ENCODE measurements around the gene TRIO.

TRIO gene

GRCh38 chr5:14414656-14415023, 271.5 kb downstream of the TRIO start:
- H3K27me3 ChIP-seq (ENCODE audit: insufficient read depth, low read length): no peaks in the 10 kb centered on the region
- H3K79me1 ChIP-seq (ENCODE audit: low read length): peaks cover 13% of the 10 kb centered on the region
- no peak overlapping the region for H3K4ac ChIP-seq (ENCODE audit: low read depth, low read length)
- no peak overlapping the region for H3K4me3 ChIP-seq (ENCODE audit: low read depth, low read length)
- no peak overlapping the region for H3K23ac ChIP-seq (ENCODE audit: low read length)
- DNase-seq: no peak
- no peak overlapping the region for H2AFZ ChIP-seq (ENCODE audit: insufficient read depth, low read length, poor library complexity)
- H3K18ac ChIP-seq (ENCODE audit: low read length): no peak overlapping the region
- no peak overlapping the region for H4K8ac ChIP-seq (ENCODE audit: low read depth, low read length)
- no peak overlapping the region for H2AK5ac ChIP-seq (ENCODE audit: low read length)
- H3K9me3 ChIP-seq (ENCODE audit: insufficient read depth, low read depth, low read length): no peaks in the 10 kb centered on the region
- H4K91ac ChIP-seq (ENCODE audit: low read depth, low read length): no peak overlapping the region
- no peak overlapping the region for H4K12ac ChIP-seq (ENCODE audit: low read depth, low read length)
- no peak overlapping the region for H2BK120ac ChIP-seq (ENCODE audit: insufficient read depth, low read length, poor library complexity)
- H3K79me2 ChIP-seq (ENCODE audit: control insufficient read depth, insufficient read depth, low read length, poor library complexity): peaks cover 2% of the 10 kb centered on the region
- H3K27ac ChIP-seq (ENCODE audit: low read depth, low read length): no peak overlapping the region
- WGBS (ENCODE audit: extremely low coverage, insufficient coverage, insufficient read length): no CpG with 5 or more reads among the region's 7 CpGs
- peaks cover 49 to 63% of the 10 kb centered on the region in 2 experiments for H3K36me3 ChIP-seq (ENCODE audit: control insufficient read depth in 1 of 2, insufficient read depth in 2 of 2, low read length in 2 of 2)
- no peak overlapping the region for H2BK5ac ChIP-seq (ENCODE audit: low read depth, low read length, poor library complexity)
- no peak overlapping the region for H3K4me2 ChIP-seq (ENCODE audit: low read length)
- peaks cover 16 to 21% of the 10 kb centered on the region in 2 experiments for H3K4me1 ChIP-seq (ENCODE audit: control insufficient read depth in 1 of 2, insufficient read depth in 2 of 2, low read length in 2 of 2)
- H3K9ac ChIP-seq (ENCODE audit: low read length): no peak overlapping the region
- no peak overlapping the region for H3K14ac ChIP-seq (ENCODE audit: low read length)
- no peak overlapping the region for H2BK12ac ChIP-seq (ENCODE audit: low read length)

- Histone ChIP-seq H3K9ac (ENCODE audit: low read length) (no peak overlapping the region), H4K12ac (ENCODE audit: low read depth, low read length) (no peak overlapping the region), H2AFZ (ENCODE audit: insufficient read depth, low read length, poor library complexity) (no peak overlapping the region), H3K27ac (ENCODE audit: low read depth, low read length) (no peak overlapping the region), H3K23ac (ENCODE audit: low read length) (no peak overlapping the region), H3K79me2 (ENCODE audit: control insufficient read depth, insufficient read depth, low read length, poor library complexity) (peaks cover 2% of the 10 kb centered on the region), H3K79me1 (ENCODE audit: low read length) (peaks cover 13% of the 10 kb centered on the region), H2BK12ac (ENCODE audit: low read length) (no peak overlapping the region), H3K27me3 (ENCODE audit: insufficient read depth, low read length) (no peaks in the 10 kb centered on the region), H3K14ac (ENCODE audit: low read length) (no peak overlapping the region), H2BK5ac (ENCODE audit: low read depth, low read length, poor library complexity) (no peak overlapping the region), H3K18ac (ENCODE audit: low read length) (no peak overlapping the region), H4K8ac (ENCODE audit: low read depth, low read length) (no peak overlapping the region), H3K4me3 (ENCODE audit: low read depth, low read length) (no peak overlapping the region), H3K36me3 (ENCODE audit: control insufficient read depth in 1 of 2, insufficient read depth in 2 of 2, low read length in 2 of 2) (peaks cover 50 to 63% of the 10 kb centered on the region in 2 experiments), H3K4ac (ENCODE audit: low read depth, low read length) (no peak overlapping the region), H2AK5ac (ENCODE audit: low read length) (no peak overlapping the region), H3K4me1 (ENCODE audit: control insufficient read depth in 1 of 2, insufficient read depth in 2 of 2, low read length in 2 of 2) (peaks cover 16 to 21% of the 10 kb centered on the region in 2 experiments), H2BK120ac (ENCODE audit: insufficient read depth, low read length, poor library complexity) (no peak overlapping the region), H3K4me2 (ENCODE audit: low read length) (no peak overlapping the region), H3K9me3 (ENCODE audit: insufficient read depth, low read depth, low read length) (no peaks in the 10 kb centered on the region), H4K91ac (ENCODE audit: low read depth, low read length) (no peak overlapping the region)
- no peak for DNase-seq
- WGBS (ENCODE audit: extremely low coverage, insufficient coverage, insufficient read length): no CpG with 5 or more reads among the region's 16 CpGs
Measured at GRCh38 chr5:14415024-14415697, 272.0 kb downstream of the TRIO start.

GRCh38 chr5:14415698-14416074, 272.5 kb downstream of the TRIO start:
- Histone ChIP-seq H2BK12ac (ENCODE audit: low read length) (no peak overlapping the region), H2AFZ (ENCODE audit: insufficient read depth, low read length, poor library complexity) (no peak overlapping the region), H3K9ac (ENCODE audit: low read length) (no peak overlapping the region), H4K91ac (ENCODE audit: low read depth, low read length) (no peak overlapping the region), H3K9me3 (ENCODE audit: insufficient read depth, low read depth, low read length) (no peaks in the 10 kb centered on the region), H4K8ac (ENCODE audit: low read depth, low read length) (no peak overlapping the region), H2BK5ac (ENCODE audit: low read depth, low read length, poor library complexity) (no peak overlapping the region), H3K27me3 (ENCODE audit: insufficient read depth, low read length) (no peaks in the 10 kb centered on the region), H3K23ac (ENCODE audit: low read length) (no peak overlapping the region), H3K18ac (ENCODE audit: low read length) (no peak overlapping the region), H4K12ac (ENCODE audit: low read depth, low read length) (no peak overlapping the region), H2AK5ac (ENCODE audit: low read length) (no peak overlapping the region), H3K4me3 (ENCODE audit: low read depth, low read length) (no peak overlapping the region), H3K79me2 (ENCODE audit: control insufficient read depth, insufficient read depth, low read length, poor library complexity) (peaks cover 2% of the 10 kb centered on the region), H3K79me1 (ENCODE audit: low read length) (peaks cover 13% of the 10 kb centered on the region), H3K14ac (ENCODE audit: low read length) (no peak overlapping the region), H3K27ac (ENCODE audit: low read depth, low read length) (no peak overlapping the region), H3K4ac (ENCODE audit: low read depth, low read length) (no peak overlapping the region), H3K36me3 (ENCODE audit: control insufficient read depth in 1 of 2, insufficient read depth in 2 of 2, low read length in 2 of 2) (peaks cover 48 to 63% of the 10 kb centered on the region in 2 experiments), H3K4me1 (ENCODE audit: control insufficient read depth in 1 of 2, insufficient read depth in 2 of 2, low read length in 2 of 2) (peaks cover 16 to 21% of the 10 kb centered on the region in 2 experiments), H2BK120ac (ENCODE audit: insufficient read depth, low read length, poor library complexity) (no peak overlapping the region), H3K4me2 (ENCODE audit: low read length) (no peak overlapping the region)
- no peak for DNase-seq
- no CpG with 5 or more reads among the region's 3 CpGs for WGBS (ENCODE audit: extremely low coverage, insufficient coverage, insufficient read length)

- H3K36me3 ChIP-seq (ENCODE audit: control insufficient read depth in 1 of 2, insufficient read depth in 2 of 2, low read length in 2 of 2): peaks cover 46 to 63% of the 10 kb centered on the region in 2 experiments
- peak overlapping the region; percentile 53 for H2BK12ac ChIP-seq (ENCODE audit: low read length)
- H3K14ac ChIP-seq (ENCODE audit: low read length): peak overlapping the region; percentile 63
- WGBS (ENCODE audit: extremely low coverage, insufficient coverage, insufficient read length): no CpG with 5 or more reads among the region's 12 CpGs
- peaks cover 16 to 21% of the 10 kb centered on the region in 2 experiments for H3K4me1 ChIP-seq (ENCODE audit: control insufficient read depth in 1 of 2, insufficient read depth in 2 of 2, low read length in 2 of 2)
- no peak overlapping the region for H3K9ac ChIP-seq (ENCODE audit: low read length)
- peak overlapping the region; percentile 34 for H3K4ac ChIP-seq (ENCODE audit: low read depth, low read length)
- peak overlapping the region; percentile 67 for H4K12ac ChIP-seq (ENCODE audit: low read depth, low read length)
- peak overlapping the region; percentile 91 for H2BK5ac ChIP-seq (ENCODE audit: low read depth, low read length, poor library complexity)
- peak overlapping the region; percentile 78 for H4K8ac ChIP-seq (ENCODE audit: low read depth, low read length)
- no peak for DNase-seq
- no peaks in the 10 kb centered on the region for H3K9me3 ChIP-seq (ENCODE audit: insufficient read depth, low read depth, low read length)
- H2AFZ ChIP-seq (ENCODE audit: insufficient read depth, low read length, poor library complexity): no peak overlapping the region
- H3K4me2 ChIP-seq (ENCODE audit: low read length): no peak overlapping the region
- H3K79me2 ChIP-seq (ENCODE audit: control insufficient read depth, insufficient read depth, low read length, poor library complexity): peaks cover 2% of the 10 kb centered on the region
- H3K79me1 ChIP-seq (ENCODE audit: low read length): peaks cover 13% of the 10 kb centered on the region
- H3K18ac ChIP-seq (ENCODE audit: low read length): peak overlapping the region; percentile 78
- peak overlapping the region; percentile 60 for H3K27ac ChIP-seq (ENCODE audit: low read depth, low read length)
- H3K23ac ChIP-seq (ENCODE audit: low read length): no peak overlapping the region
- peak overlapping the region; percentile 91 for H4K91ac ChIP-seq (ENCODE audit: low read depth, low read length)
- peak overlapping the region; percentile 90 for H2BK120ac ChIP-seq (ENCODE audit: insufficient read depth, low read length, poor library complexity)
- H2AK5ac ChIP-seq (ENCODE audit: low read length): peak overlapping the region; percentile 66
- H3K27me3 ChIP-seq (ENCODE audit: insufficient read depth, low read length): no peaks in the 10 kb centered on the region
- H3K4me3 ChIP-seq (ENCODE audit: low read depth, low read length): no peak overlapping the region
Measured at GRCh38 chr5:14416621-14417275, 273.6 kb downstream of the TRIO start.

Data from trophoblast cell (in vitro differentiated cells and primary cell).